AG09309 (cell line): Measurements from ENCODE around the gene AZGP1.
"Not testable (repeated sequence)": the region's sequence is repeated elsewhere in the genome, so short reads cannot be mapped to it uniquely, and the experiment has no call there.

Experiments used
- DNase-seq: peaks from one replicate; pipeline ENCODE4 v3.0.0-alpha.2; 2010; ENCODE audit warnings: low read depth
- H3K4me3 ChIP-seq: 2 replicates; pipeline ENCODE4 v1.5.1; 2011; ENCODE audit warnings: mild to moderate bottlenecking, low read depth, low read length, moderate library complexity; ENCODE audit not compliant: control insufficient read depth
- CTCF ChIP-seq: IDR thresholded peaks from 2 replicates; pipeline ENCODE4 v1.5.1; 2011; ENCODE audit warnings: mild to moderate bottlenecking, low read depth, low read length, inconsistent platforms; ENCODE audit not compliant: insufficient read depth, control insufficient read depth; ENCODE audit errors: missing control alignments

Gene AZGP1

GRCh38 chr7:99996755-99997544 lies 21.1 kb upstream of the AZGP1 start:
- no peak overlapping the region for H3K4me3 ChIP-seq
- no peak for DNase-seq
- no peak for TF ChIP-seq CTCF

- no peak for TF ChIP-seq CTCF
- no peak overlapping the region for H3K4me3 ChIP-seq
- no peak for DNase-seq
These were observed 19.0 kb upstream of the AZGP1 start for GRCh38 chr7:99994819-99995218.

- DNase-seq: no peak
- H3K4me3 ChIP-seq: no peak overlapping the region
- no peak for TF ChIP-seq CTCF
These were observed 16.7 kb upstream of the AZGP1 start for GRCh38 chr7:99992330-99993038.

- H3K4me3 ChIP-seq, DNase-seq: not testable (repeated sequence)
These were observed 15.7 kb upstream of the AZGP1 start for GRCh38 chr7:99991543-99991942.

GRCh38 chr7:99990460-99990852 lies 14.6 kb upstream of the AZGP1 start:
- no peak overlapping the region for H3K4me3 ChIP-seq
- no peak for DNase-seq
- TF ChIP-seq CTCF: no peak

GRCh38 chr7:99987846-99988245 lies 12.0 kb upstream of the AZGP1 start:
- no peak for DNase-seq
- H3K4me3 ChIP-seq: no peak overlapping the region
- TF ChIP-seq CTCF: no peak

GRCh38 chr7:99987306-99987705 lies 11.5 kb upstream of the AZGP1 start:
- not testable (repeated sequence) for DNase-seq

More at GRCh38 chr7:99987306-99987705, 11.5 kb upstream of the AZGP1 start:
- H3K4me3 ChIP-seq: not testable (repeated sequence)
